K562 (cell line): ENCODE results near the gene TMEM209. TPM values are rescaled to one million over a fixed set of nuclear protein-coding genes. Genes with fewer than 3 reads are reported as not detected.

Experiments used
- CHD1 ChIP-seq: fragments of 200-600 bp; sonication (generic); IDR thresholded peaks from one replicate; pipeline ENCODE4 v1.6.1; 2012; ENCODE audit warnings: mild to moderate bottlenecking, moderate library complexity, low read length, inconsistent platforms
- CTCF ChIP-seq, 3 experiments: IDR thresholded peaks in 2 of 3; conservative IDR thresholded peaks in 1 of 3; 2 replicates each; pipeline ENCODE4 v1.5.1; 2011 to 2012; ENCODE audit warnings: low read length in 3 of 3, mild to moderate bottlenecking in 3 of 3, control low read depth in 2 of 3, improper control_type of control experiment in 1 of 3, inconsistent platforms in 1 of 3, low read depth in 1 of 3, mixed read lengths in 1 of 3, moderate library complexity in 1 of 3; ENCODE audit not compliant: insufficient read depth in 2 of 3
- E2F6 ChIP-seq, 2 experiments: IDR thresholded peaks; 2 replicates each; pipeline ENCODE4 v1.6.1; 2011; ENCODE audit warnings: borderline replicate concordance in 1 of 2, control low read depth in 1 of 2, low read depth in 1 of 2, low read length in 1 of 2, mild to moderate bottlenecking in 1 of 2, mixed read lengths in 1 of 2, moderate library complexity in 1 of 2; ENCODE audit not compliant: insufficient read depth in 1 of 2, insufficient read length in 1 of 2, poor library complexity in 1 of 2, severe bottlenecking in 1 of 2; ENCODE audit errors: extremely low read depth in 1 of 2
- FIP1L1 ChIP-seq: fragments of 200-400 bp; formaldehyde crosslinking; IDR thresholded peaks from 2 replicates; pipeline ENCODE4 v1.6.1; 2018; ENCODE audit warnings: mild to moderate bottlenecking, low read depth, low read length; ENCODE audit not compliant: poor library complexity, severe bottlenecking
- L3MBTL2 ChIP-seq: fragments of 450-650 bp; IDR thresholded peaks from 2 replicates; pipeline ENCODE4 v1.6.1; 2016; ENCODE audit warnings: mild to moderate bottlenecking, moderate library complexity
- MED1 ChIP-seq: sonication (generic); formaldehyde crosslinking; IDR thresholded peaks from 2 replicates; pipeline ENCODE4 v1.8.1; 2023; ENCODE audit warnings: missing genetic modification reagents, borderline replicate concordance
- POLR2G ChIP-seq: fragments of 200-400 bp; formaldehyde crosslinking; IDR thresholded peaks from 2 replicates; pipeline ENCODE4 v1.6.1; 2017; ENCODE audit warnings: low read depth, mild to moderate bottlenecking, antibody characterized with exemption, low read length, moderate library complexity
- PRMT5 ChIP-seq: sonication (generic); formaldehyde crosslinking; IDR thresholded peaks from 2 replicates; pipeline ENCODE4 v1.5.0; 2020; ENCODE audit warnings: missing genetic modification reagents
- REST ChIP-seq, 2 experiments: fragments of 450-650 bp; formaldehyde crosslinking in 1 of 2; IDR thresholded peaks; 2 replicates each; pipeline versions ENCODE4 v1.4.0 to v1.6.1; 2014 to 2020; ENCODE audit warnings: mild to moderate bottlenecking in 2 of 2, borderline replicate concordance in 1 of 2, low read depth in 1 of 2
- ZFP91 ChIP-seq: sonication (generic); formaldehyde crosslinking; IDR thresholded peaks from 2 replicates; pipeline ENCODE4 v1.8.0; 2022; ENCODE audit warnings: mild to moderate bottlenecking, missing genetic modification reagents
- ZNF239 ChIP-seq: fragments of 250-450 bp; sonication (Bioruptor Pico); IDR thresholded peaks from 2 replicates; pipeline ENCODE4 v1.4.0; 2020; ENCODE audit warnings: mild to moderate bottlenecking
- polyA plus RNA-seq, 8 experiments: library from polyadenylated mRNA; depleted of rRNA in 4 of 8; stranded (reverse) in 5 of 8; unstranded in 3 of 8; fragments of >200 nt; fragmentation: Nextera tagmentation in 2 of 8; fragmentation: Illumina TruSeq in 1 of 8; extraction: Ambion mirVana in 2 of 8; extraction: Trizol in 1 of 8; gene quantifications; 2 replicates each; pipeline versions ENCODE4 v1.2.1 to v1.2.3, GENCODE V29; 2011 to 2014; ENCODE audit warnings: inconsistent platforms in 1 of 8, missing spikeins in 1 of 8
- total RNA-seq, 7 experiments: library from RNA; depleted of rRNA in 6 of 7; stranded (reverse); fragments of >200 nt in 6 of 7; fragmentation: Illumina TruSeq in 2 of 7; extraction: Trizol in 2 of 7; gene quantifications; 2 replicates each; pipeline versions ENCODE4 v1.2.1 to v1.2.3, GENCODE V29; 2011 to 2021; ENCODE audit warnings: low replicate concordance in 1 of 7

Gene TMEM209
- total and polyA plus RNA-seq, 9 of the 15 experiments (the other 6 are each of a cell fraction or from before 2014, with no cell fraction given), result 36.8 to 116 (median 76.6) TPM

- peak; percentile 29; the same call in 1 of the 2 replicates for TF ChIP-seq REST (IDR thresholded peaks at IDR 0.05; ENCODE audit: borderline replicate concordance)
- TF ChIP-seq REST (CRISPR knock-in tag; IDR thresholded peaks at IDR 0.05; ENCODE audit: low read depth), result no peak
- TF ChIP-seq E2F6 (IDR thresholded peaks at IDR 0.05; ENCODE audit: borderline replicate concordance in 1 of 2, extremely low read depth in 1 of 2, insufficient read depth in 1 of 2, insufficient read length in 1 of 2, low read depth in 1 of 2, low read length in 1 of 2, poor library complexity in 1 of 2, severe bottlenecking in 1 of 2), result peak in 1 of 2 experiments; percentile 31
- TF ChIP-seq L3MBTL2, result 0 out of 2 replicates have a peak, but pooled peaks have one; percentile 19
- 0 out of 2 replicates have a peak, but pooled peaks have one; percentile 55 for TF ChIP-seq ZFP91 (CRISPR knock-in tag)
- no peak for TF ChIP-seq MED1 (CRISPR knock-in tag)
- peak; percentile 56 for TF ChIP-seq FIP1L1
- peak; percentile 76 for TF ChIP-seq POLR2G
- no peak for TF ChIP-seq PRMT5 (CRISPR knock-in tag)
- no peak for TF ChIP-seq CHD1
- peak; percentile 47 to 74 (median 67) for TF ChIP-seq CTCF (IDR thresholded peaks at IDR 0.05 in 2 of 3, conservative IDR thresholded peaks at IDR 0.05 in 1 of 3; ENCODE audit: insufficient read depth in 2 of 3, low read depth in 1 of 3, low read length in 3 of 3)
- no peak for TF ChIP-seq ZNF239 (CRISPR knock-in tag)
These were observed 50.5 kb downstream of the TMEM209 start (continued) for GRCh38 chr7:130154501-130155317.
